A549 (cell line): ENCODE data around the gene ATXN7L1. TPM values are rescaled to one million over a fixed set of nuclear protein-coding genes. Genes with fewer than 3 reads are reported as not detected.

ENCODE experiments used
- ATAC-seq, 2 experiments: fragments of 200-7000 bp in 1 of 2; fragments of >200 bp in 1 of 2; cut with Nextera tagmentation in 1 of 2; cut with Tn5 transposase in 1 of 2; 3 replicates each; pipeline versions ENCODE4 v1.8.0 to v1.9.1; 2018 to 2020; ENCODE audit warnings: mild to moderate bottlenecking in 1 of 2, moderate library complexity in 1 of 2
- CTCF ChIA-PET: fragments of 300-600 bp; sonication (Branson Sonifier 250); formaldehyde crosslinking; extraction: SDS; loops from one replicate; lab custom pipeline; 2021; ENCODE audit warnings: antibody characterized with exemption, inconsistent platforms; lab: Yijun Ruan, JAX
- POLR2A ChIA-PET: fragments of 350-600 bp; formaldehyde crosslinking; extraction: SDS; loops from one replicate; lab custom pipeline; 2021; ENCODE audit warnings: antibody characterized with exemption, inconsistent platforms; lab: Yijun Ruan, JAX
- DNase-seq, 2 experiments: peaks; one replicate each; pipeline versions ENCODE4 v3.0.0 to v3.0.0-alpha.2; 2011 to 2016; ENCODE audit warnings: low read depth in 1 of 2, low spot score in 1 of 2
- FAIRE-seq: peaks from 2 replicates; lab custom pipeline; 2011; peaks lifted over from hg19 to GRCh38; lab: Jason Lieb, UNC
- H3K27ac ChIP-seq, 2 experiments: fragments of >200 bp; sonication (Bioruptor Twin); formaldehyde crosslinking; 3 replicates each; pipeline ENCODE4 v1.5.1; 2016 to 2017
- H3K4me1 ChIP-seq: fragments of >200 bp; sonication (Bioruptor Twin); formaldehyde crosslinking; 3 replicates; pipeline ENCODE4 v1.6.1; 2016
- H3K4me2 ChIP-seq: fragments of >200 bp; sonication (Bioruptor Twin); formaldehyde crosslinking; 3 replicates; pipeline ENCODE4 v1.6.1; 2016
- H3K4me3 ChIP-seq: fragments of >200 bp; sonication (Bioruptor Twin); formaldehyde crosslinking; 3 replicates; pipeline ENCODE4 v1.5.1; 2016
- H3K9me3 ChIP-seq: fragments of >200 bp; sonication (Bioruptor Twin); formaldehyde crosslinking; 3 replicates; pipeline ENCODE4 v1.6.1; 2016
- CBX2 ChIP-seq: fragments of 200-600 bp; sonication (generic); IDR thresholded peaks from 2 replicates; pipeline ENCODE4 v1.6.1; 2016; ENCODE audit warnings: low read depth, mild to moderate bottlenecking, borderline replicate concordance
- EP300 ChIP-seq, 2 experiments: fragments of >200 bp; sonication (Bioruptor Twin); formaldehyde crosslinking; IDR thresholded peaks; 2 replicates in 1 of 2; 3 replicates in 1 of 2; pipeline ENCODE4 v1.6.1; 2016 to 2017
- FOSB ChIP-seq: fragments of 250-450 bp; sonication (Bioruptor Pico); IDR thresholded peaks from 2 replicates; pipeline ENCODE4 v1.5.0; 2020; ENCODE audit warnings: mild to moderate bottlenecking, moderate library complexity
- FOSL2 ChIP-seq, 2 experiments: fragments of 450-650 bp in 1 of 2; fragments of >200 bp in 1 of 2; sonication (Bioruptor Twin) in 1 of 2; formaldehyde crosslinking; IDR thresholded peaks; 2 replicates each; pipeline versions ENCODE4 v1.5.0 to v1.6.1; 2016 to 2020; ENCODE audit warnings: mild to moderate bottlenecking in 1 of 2, moderate library complexity in 1 of 2
- FOXS1 ChIP-seq: fragments of 250-450 bp; sonication (Bioruptor Pico); IDR thresholded peaks from 2 replicates; pipeline ENCODE4 v1.5.0; 2020; ENCODE audit warnings: mild to moderate bottlenecking, moderate library complexity
- HDAC2 ChIP-seq: fragments of 200-600 bp; sonication (generic); IDR thresholded peaks from 2 replicates; pipeline ENCODE4 v1.6.1; 2016
- HOXA7 ChIP-seq: fragments of 250-450 bp; sonication (Bioruptor Pico); IDR thresholded peaks from 2 replicates; pipeline ENCODE4 v1.5.0; 2020; ENCODE audit warnings: mild to moderate bottlenecking, moderate library complexity
- HOXB5 ChIP-seq: fragments of 250-450 bp; sonication (Bioruptor Pico); IDR thresholded peaks from 2 replicates; pipeline ENCODE4 v1.5.0; 2020; ENCODE audit warnings: mild to moderate bottlenecking, moderate library complexity
- MAFK ChIP-seq: fragments of 450-650 bp; IDR thresholded peaks from 2 replicates; pipeline ENCODE4 v1.6.1; 2014; ENCODE audit not compliant: partially characterized antibody
- NFE2L2 ChIP-seq: fragments of 150-350 bp; conservative IDR thresholded peaks from 2 replicates; pipeline ENCODE4 v1.6.1; 2014; ENCODE audit warnings: low read length
- NR3C1 ChIP-seq: fragments of >200 bp; sonication (Bioruptor Twin); formaldehyde crosslinking; IDR thresholded peaks from 3 replicates; pipeline ENCODE4 v1.6.1; 2017
- PHF8 ChIP-seq: fragments of 200-600 bp; sonication (generic); IDR thresholded peaks from 2 replicates; pipeline ENCODE4 v1.6.1; 2016; ENCODE audit warnings: low read depth, mild to moderate bottlenecking, antibody characterized with exemption, moderate library complexity, borderline replicate concordance
- POLR2A ChIP-seq: IDR thresholded peaks from 2 replicates; pipeline ENCODE4 v1.6.1; 2012; ENCODE audit warnings: mild to moderate bottlenecking, low read length
- POLR2AphosphoS2 ChIP-seq: conservative IDR thresholded peaks from 2 replicates; pipeline ENCODE4 v1.6.1; 2012; ENCODE audit warnings: low read length, improper control_type of control experiment, inconsistent platforms
- RNF2 ChIP-seq: fragments of 200-600 bp; sonication (generic); IDR thresholded peaks from 2 replicates; pipeline ENCODE4 v1.6.1; 2016; ENCODE audit warnings: low read depth, mild to moderate bottlenecking, antibody characterized with exemption, moderate library complexity, borderline replicate concordance
- SMC3 ChIP-seq: fragments of >200 bp; sonication (Bioruptor Twin); formaldehyde crosslinking; IDR thresholded peaks from 3 replicates; pipeline ENCODE4 v1.6.1; 2018; ENCODE audit warnings: inconsistent platforms
- TFCP2L1 ChIP-seq: fragments of 250-450 bp; sonication (Bioruptor Pico); IDR thresholded peaks from 2 replicates; pipeline ENCODE4 v1.5.0; 2021; ENCODE audit warnings: mild to moderate bottlenecking
- ZFP36 ChIP-seq: fragments of 450-650 bp; IDR thresholded peaks from 2 replicates; pipeline ENCODE4 v1.6.1; 2014; ENCODE audit warnings: borderline replicate concordance; ENCODE audit not compliant: partially characterized antibody
- WGBS: methylation state at CpG from one replicate; pipeline ENCODE4 v1.1.6; 2017; ENCODE audit errors: missing lambda C conversion rate; 5-methylcytosine and 5-hydroxymethylcytosine counted together
- polyA plus RNA-seq, 4 experiments: library from polyadenylated mRNA; depleted of rRNA in 3 of 4; stranded (reverse); fragments of >200 nt; fragmentation: RNase III in 1 of 4; extraction: RNeasy Plus Mini Kit Qiagen cat#74134 plus additional on column Dnase treatment in 1 of 4; gene quantifications; 2 replicates in 3 of 4; 3 replicates in 1 of 4; pipeline ENCODE4 v1.2.3, GENCODE V29; 2011 to 2017
- TF ChIP-seq, protein P1 (sequence below): fragments of 200-600 bp; sonication (generic); IDR thresholded peaks from 2 replicates; pipeline ENCODE4 v1.6.1; 2016; ENCODE audit warnings: antibody characterized with exemption, mild to moderate bottlenecking, moderate library complexity
- TF ChIP-seq, protein P2 (sequence below): fragments of >200 bp; sonication (Bioruptor Twin); formaldehyde crosslinking; IDR thresholded peaks from 3 replicates; pipeline ENCODE4 v1.5.1; 2016
- TF ChIP-seq, protein P3 (sequence below): fragments of >200 bp; sonication (Bioruptor Twin); formaldehyde crosslinking; IDR thresholded peaks from 2 replicates; pipeline ENCODE4 v1.6.1; 2016
- TF ChIP-seq, protein P4 (sequence below): fragments of 450-650 bp; IDR thresholded peaks from 2 replicates; pipeline ENCODE4 v1.6.1; 2014; ENCODE audit warnings: antibody characterized with exemption
- TF ChIP-seq, protein P5 (sequence below): IDR thresholded peaks from 2 replicates; pipeline ENCODE4 v1.6.1; 2012; ENCODE audit warnings: low read depth, borderline replicate concordance
- TF ChIP-seq, protein P6 (sequence below): fragments of 250-450 bp; sonication (Bioruptor Pico); IDR thresholded peaks from 2 replicates; pipeline ENCODE4 v1.5.0; 2021; ENCODE audit warnings: mild to moderate bottlenecking, moderate library complexity, borderline replicate concordance

The ATXN7L1 gene
- polyA plus RNA-seq, 2 of the 4 experiments (the other 2 are of a cell fraction), result 4.5 to 5.7 TPM

DNA sequence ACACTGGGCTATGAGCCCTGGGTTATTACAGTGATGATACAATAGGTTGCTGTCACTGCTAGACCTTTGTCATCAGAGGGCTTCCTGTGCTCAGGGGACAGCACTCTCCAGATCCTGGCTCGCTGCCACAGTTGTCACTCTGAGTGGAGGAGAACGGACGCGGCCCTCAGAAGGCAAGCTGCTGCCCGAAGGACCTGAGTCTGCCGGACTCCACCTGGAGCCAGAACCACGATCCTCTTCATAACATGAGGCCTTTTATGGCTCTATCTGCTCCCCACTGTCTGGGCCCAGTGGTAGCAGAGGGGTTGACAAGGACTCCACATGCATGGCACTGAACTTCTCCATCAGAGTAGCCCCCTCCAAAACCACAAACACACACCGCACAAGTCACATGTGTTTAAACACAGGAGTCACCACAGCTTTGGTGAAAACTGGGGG lies 200.4 kb downstream of the ATXN7L1 start:
- ChIA-PET CTCF (interaction anchor here (0.6 to 2.5 kb wide), 5 partner anchors 9 to 366 kb away, joined by 3 to 11 read pairs (median 3); no protein-coding TSS in a partner anchor), POLR2A (no interaction called here)
- no peak for DNase-seq
- Histone ChIP-seq H3K4me2 (no peak overlapping the region), H3K4me1 (peaks cover 19% of the 10 kb centered on the region), H3K9me3 (no peaks in the 10 kb centered on the region), H3K27ac (no peak overlapping the region), H3K4me3 (no peak overlapping the region)
- TF ChIP-seq FOSL2 (IDR thresholded peaks at IDR 0.05) (no peak), FOSL2 (CRISPR knock-in tag; IDR thresholded peaks at IDR 0.05) (no peak), RNF2 (no peak), HOXA7 (CRISPR knock-in tag) (no peak), POLR2AphosphoS2 (no peak), PHF8 (no peak), NR3C1 (no peak), HDAC2 (no peak), FOSB (no peak), TFCP2L1 (CRISPR knock-in tag) (no peak), FOXS1 (no peak), POLR2A (no peak), ZFP36 (no peak)
- TF ChIP-seq, protein P1, sequence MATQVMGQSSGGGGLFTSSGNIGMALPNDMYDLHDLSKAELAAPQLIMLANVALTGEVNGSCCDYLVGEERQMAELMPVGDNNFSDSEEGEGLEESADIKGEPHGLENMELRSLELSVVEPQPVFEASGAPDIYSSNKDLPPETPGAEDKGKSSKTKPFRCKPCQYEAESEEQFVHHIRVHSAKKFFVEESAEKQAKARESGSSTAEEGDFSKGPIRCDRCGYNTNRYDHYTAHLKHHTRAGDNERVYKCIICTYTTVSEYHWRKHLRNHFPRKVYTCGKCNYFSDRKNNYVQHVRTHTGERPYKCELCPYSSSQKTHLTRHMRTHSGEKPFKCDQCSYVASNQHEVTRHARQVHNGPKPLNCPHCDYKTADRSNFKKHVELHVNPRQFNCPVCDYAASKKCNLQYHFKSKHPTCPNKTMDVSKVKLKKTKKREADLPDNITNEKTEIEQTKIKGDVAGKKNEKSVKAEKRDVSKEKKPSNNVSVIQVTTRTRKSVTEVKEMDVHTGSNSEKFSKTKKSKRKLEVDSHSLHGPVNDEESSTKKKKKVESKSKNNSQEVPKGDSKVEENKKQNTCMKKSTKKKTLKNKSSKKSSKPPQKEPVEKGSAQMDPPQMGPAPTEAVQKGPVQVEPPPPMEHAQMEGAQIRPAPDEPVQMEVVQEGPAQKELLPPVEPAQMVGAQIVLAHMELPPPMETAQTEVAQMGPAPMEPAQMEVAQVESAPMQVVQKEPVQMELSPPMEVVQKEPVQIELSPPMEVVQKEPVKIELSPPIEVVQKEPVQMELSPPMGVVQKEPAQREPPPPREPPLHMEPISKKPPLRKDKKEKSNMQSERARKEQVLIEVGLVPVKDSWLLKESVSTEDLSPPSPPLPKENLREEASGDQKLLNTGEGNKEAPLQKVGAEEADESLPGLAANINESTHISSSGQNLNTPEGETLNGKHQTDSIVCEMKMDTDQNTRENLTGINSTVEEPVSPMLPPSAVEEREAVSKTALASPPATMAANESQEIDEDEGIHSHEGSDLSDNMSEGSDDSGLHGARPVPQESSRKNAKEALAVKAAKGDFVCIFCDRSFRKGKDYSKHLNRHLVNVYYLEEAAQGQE, result no peak
- TF ChIP-seq, protein P2, sequence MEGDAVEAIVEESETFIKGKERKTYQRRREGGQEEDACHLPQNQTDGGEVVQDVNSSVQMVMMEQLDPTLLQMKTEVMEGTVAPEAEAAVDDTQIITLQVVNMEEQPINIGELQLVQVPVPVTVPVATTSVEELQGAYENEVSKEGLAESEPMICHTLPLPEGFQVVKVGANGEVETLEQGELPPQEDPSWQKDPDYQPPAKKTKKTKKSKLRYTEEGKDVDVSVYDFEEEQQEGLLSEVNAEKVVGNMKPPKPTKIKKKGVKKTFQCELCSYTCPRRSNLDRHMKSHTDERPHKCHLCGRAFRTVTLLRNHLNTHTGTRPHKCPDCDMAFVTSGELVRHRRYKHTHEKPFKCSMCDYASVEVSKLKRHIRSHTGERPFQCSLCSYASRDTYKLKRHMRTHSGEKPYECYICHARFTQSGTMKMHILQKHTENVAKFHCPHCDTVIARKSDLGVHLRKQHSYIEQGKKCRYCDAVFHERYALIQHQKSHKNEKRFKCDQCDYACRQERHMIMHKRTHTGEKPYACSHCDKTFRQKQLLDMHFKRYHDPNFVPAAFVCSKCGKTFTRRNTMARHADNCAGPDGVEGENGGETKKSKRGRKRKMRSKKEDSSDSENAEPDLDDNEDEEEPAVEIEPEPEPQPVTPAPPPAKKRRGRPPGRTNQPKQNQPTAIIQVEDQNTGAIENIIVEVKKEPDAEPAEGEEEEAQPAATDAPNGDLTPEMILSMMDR, result no peak
- TF ChIP-seq, protein P3, sequence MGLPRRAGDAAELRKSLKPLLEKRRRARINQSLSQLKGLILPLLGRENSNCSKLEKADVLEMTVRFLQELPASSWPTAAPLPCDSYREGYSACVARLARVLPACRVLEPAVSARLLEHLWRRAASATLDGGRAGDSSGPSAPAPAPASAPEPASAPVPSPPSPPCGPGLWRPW, result no peak
- TF ChIP-seq, protein P4, sequence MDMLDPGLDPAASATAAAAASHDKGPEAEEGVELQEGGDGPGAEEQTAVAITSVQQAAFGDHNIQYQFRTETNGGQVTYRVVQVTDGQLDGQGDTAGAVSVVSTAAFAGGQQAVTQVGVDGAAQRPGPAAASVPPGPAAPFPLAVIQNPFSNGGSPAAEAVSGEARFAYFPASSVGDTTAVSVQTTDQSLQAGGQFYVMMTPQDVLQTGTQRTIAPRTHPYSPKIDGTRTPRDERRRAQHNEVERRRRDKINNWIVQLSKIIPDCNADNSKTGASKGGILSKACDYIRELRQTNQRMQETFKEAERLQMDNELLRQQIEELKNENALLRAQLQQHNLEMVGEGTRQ, result no peak
- no peak for ATAC-seq
- WGBS, result 89% methylated on average over 8 of the region's 8 CpGs
- FAIRE-seq, result no peak

DNA sequence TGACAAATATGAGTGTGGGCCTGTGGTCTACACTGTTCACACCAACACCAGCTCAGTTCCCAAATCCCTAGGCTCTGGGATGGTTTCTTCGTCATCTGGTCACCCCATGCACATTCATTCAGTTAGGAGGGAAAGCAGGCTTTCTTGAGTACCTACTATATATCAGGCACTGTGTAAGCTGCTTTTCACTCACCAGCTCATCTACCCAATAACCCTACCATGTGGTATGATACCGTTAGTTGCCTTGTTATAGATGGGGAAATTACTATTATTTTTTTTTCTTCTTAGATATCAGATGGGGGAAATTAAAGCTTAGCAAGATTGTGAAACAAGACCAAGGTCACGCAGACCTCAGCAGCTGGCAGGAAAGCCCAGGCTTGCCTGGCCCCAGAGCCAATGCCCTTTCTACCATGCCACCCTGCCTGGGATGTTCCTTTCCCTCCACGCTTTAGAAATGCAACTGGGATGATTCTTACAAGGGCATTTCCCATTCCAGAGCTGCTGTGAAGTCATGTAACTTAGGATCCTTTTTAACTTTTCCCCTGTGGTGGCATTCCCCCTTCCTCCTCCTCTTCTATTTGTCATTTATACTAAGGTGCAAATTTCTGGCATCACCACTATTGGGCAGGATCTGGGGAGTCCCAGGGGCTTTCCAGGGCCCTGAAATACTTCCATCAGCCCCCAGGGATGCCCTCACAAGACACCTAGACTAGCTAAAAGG lies 202.0 kb downstream of the ATXN7L1 start:
- WGBS, result 92% methylated on average over 4 of the region's 4 CpGs
- Histone ChIP-seq H3K4me2 (no peak overlapping the region), H3K4me3 (no peak overlapping the region), H3K4me1 (peaks cover 19% of the 10 kb centered on the region), H3K9me3 (no peaks in the 10 kb centered on the region), H3K27ac (no peak overlapping the region)
- no peak for DNase-seq
- no peak for FAIRE-seq
- ChIA-PET CTCF (interaction anchor here (0.7 to 2.3 kb wide), 3 partner anchors 17 to 368 kb away, joined by 4 to 7 read pairs (median 6); no protein-coding TSS in a partner anchor), POLR2A (no interaction called here)
- no peak for ATAC-seq
- no peak for TF ChIP-seq PHF8
- TF ChIP-seq, protein P5, sequence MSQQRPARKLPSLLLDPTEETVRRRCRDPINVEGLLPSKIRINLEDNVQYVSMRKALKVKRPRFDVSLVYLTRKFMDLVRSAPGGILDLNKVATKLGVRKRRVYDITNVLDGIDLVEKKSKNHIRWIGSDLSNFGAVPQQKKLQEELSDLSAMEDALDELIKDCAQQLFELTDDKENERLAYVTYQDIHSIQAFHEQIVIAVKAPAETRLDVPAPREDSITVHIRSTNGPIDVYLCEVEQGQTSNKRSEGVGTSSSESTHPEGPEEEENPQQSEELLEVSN, result no peak
- TF ChIP-seq, protein P6, sequence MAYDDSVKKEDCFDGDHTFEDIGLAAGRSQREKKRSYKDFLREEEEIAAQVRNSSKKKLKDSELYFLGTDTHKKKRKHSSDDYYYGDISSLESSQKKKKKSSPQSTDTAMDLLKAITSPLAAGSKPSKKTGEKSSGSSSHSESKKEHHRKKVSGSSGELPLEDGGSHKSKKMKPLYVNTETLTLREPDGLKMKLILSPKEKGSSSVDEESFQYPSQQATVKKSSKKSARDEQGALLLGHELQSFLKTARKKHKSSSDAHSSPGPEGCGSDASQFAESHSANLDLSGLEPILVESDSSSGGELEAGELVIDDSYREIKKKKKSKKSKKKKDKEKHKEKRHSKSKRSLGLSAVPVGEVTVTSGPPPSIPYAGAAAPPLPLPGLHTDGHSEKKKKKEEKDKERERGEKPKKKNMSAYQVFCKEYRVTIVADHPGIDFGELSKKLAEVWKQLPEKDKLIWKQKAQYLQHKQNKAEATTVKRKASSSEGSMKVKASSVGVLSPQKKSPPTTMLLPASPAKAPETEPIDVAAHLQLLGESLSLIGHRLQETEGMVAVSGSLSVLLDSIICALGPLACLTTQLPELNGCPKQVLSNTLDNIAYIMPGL (CRISPR knock-in tag), result no peak
- TF ChIP-seq HOXB5 (CRISPR knock-in tag), result no peak
- TF ChIP-seq POLR2A, result no peak
- no peak for TF ChIP-seq MAFK
- no peak for TF ChIP-seq EP300 (IDR thresholded peaks at IDR 0.05)
- TF ChIP-seq, protein P2, result no peak
- no peak for TF ChIP-seq CBX2
- TF ChIP-seq SMC3, result no peak
- no peak for TF ChIP-seq NFE2L2
